Measurements from ENCODE around the gene SRGN.

SRGN gene

GRCh38 chr10:69090685-69091084, 2.8 kb downstream of the SRGN start:
- H3K27ac Mint-ChIP-seq, result peak overlapping the region; percentile 92
- no peaks in the 10 kb centered on the region for H3K27me3 Mint-ChIP-seq
- DNase-seq (no peak), ATAC-seq (replicated peaks) (no peak)
- peaks cover 33 to 67% of the 10 kb centered on the region in 2 donors for H3K4me1 Mint-ChIP-seq
- H3K36me3 Mint-ChIP-seq, result peaks cover 22 to 54% of the 10 kb centered on the region in 2 donors
- H3K4me3 Mint-ChIP-seq, result peak overlapping the region; percentile 78 to 82
- H3K9me3 Mint-ChIP-seq, result no peaks in the 10 kb centered on the region

- Mint-ChIP-seq H3K4me3 (peak overlapping the region; percentile 78 to 82), H3K36me3 (peaks cover 22 to 51% of the 10 kb centered on the region in 2 donors), H3K9me3 (no peaks in the 10 kb centered on the region), H3K4me1 (peaks cover 28 to 66% of the 10 kb centered on the region in 2 donors), H3K27ac (peak overlapping the region; percentile 92), H3K27me3 (no peaks in the 10 kb centered on the region)
- no peak for DNase-seq
- no peak for ATAC-seq (replicated peaks)
Measured at GRCh38 chr10:69091143-69091651, 3.3 kb downstream of the SRGN start.

GRCh38 chr10:69092959-69093850, 5.3 kb downstream of the SRGN start:
- peaks cover 23 to 55% of the 10 kb centered on the region in 2 donors for H3K4me1 Mint-ChIP-seq
- H3K27me3 Mint-ChIP-seq, result no peaks in the 10 kb centered on the region
- peaks cover 28 to 52% of the 10 kb centered on the region in 2 donors for H3K36me3 Mint-ChIP-seq
- ATAC-seq (replicated peaks) (peak; percentile 61 to 67), DNase-seq (peak; percentile 65)
- H3K4me3 Mint-ChIP-seq, result peak overlapping the region in 1 of 2 donors; percentile 26
- H3K9me3 Mint-ChIP-seq, result no peaks in the 10 kb centered on the region
- peak overlapping the region; percentile 60 for H3K27ac Mint-ChIP-seq

DNA sequence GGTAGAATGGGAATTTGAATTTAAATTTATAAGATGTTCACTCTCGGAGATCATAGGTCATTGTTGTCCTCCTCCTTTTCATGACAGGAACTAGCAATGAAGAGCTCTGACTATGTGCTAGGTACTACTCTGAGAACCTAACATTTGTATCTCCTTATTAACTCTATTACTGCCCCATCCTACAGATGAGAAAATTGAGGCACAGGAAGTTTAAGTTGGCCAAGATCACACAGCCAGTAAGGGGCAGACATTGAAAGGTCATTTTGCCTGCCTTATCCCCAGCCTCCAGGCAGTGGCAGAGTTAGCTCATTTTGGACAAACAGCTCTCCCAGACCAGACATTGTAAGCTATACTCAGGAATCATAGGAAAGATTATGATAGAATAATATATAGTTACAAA, 6.0 kb downstream of the SRGN start:
- Mint-ChIP-seq H3K9me3 (no peaks in the 10 kb centered on the region), H3K36me3 (peaks cover 26 to 51% of the 10 kb centered on the region in 2 donors), H3K27ac (no peak overlapping the region), H3K27me3 (no peaks in the 10 kb centered on the region), H3K4me1 (peaks cover 22 to 57% of the 10 kb centered on the region in 2 donors), H3K4me3 (no peak overlapping the region)
- no peak for DNase-seq
- no peak for ATAC-seq (replicated peaks)

- no peak overlapping the region for H3K27ac Mint-ChIP-seq
- ATAC-seq (replicated peaks) (peak in 1 of 2 donors; percentile 95), DNase-seq (no peak)
- peaks cover 10 to 46% of the 10 kb centered on the region in 2 donors for H3K4me1 Mint-ChIP-seq
- H3K4me3 Mint-ChIP-seq, result no peak overlapping the region
- H3K9me3 Mint-ChIP-seq, result no peaks in the 10 kb centered on the region
- peaks cover 19 to 48% of the 10 kb centered on the region in 2 donors for H3K36me3 Mint-ChIP-seq
- H3K27me3 Mint-ChIP-seq, result no peaks in the 10 kb centered on the region
Measured at GRCh38 chr10:69096045-69096444, 8.1 kb downstream of the SRGN start.

GRCh38 chr10:69097729-69098128, 9.8 kb downstream of the SRGN start:
- Mint-ChIP-seq H3K4me1 (peaks cover 17 to 49% of the 10 kb centered on the region in 2 donors), H3K9me3 (no peaks in the 10 kb centered on the region), H3K27me3 (no peaks in the 10 kb centered on the region), H3K36me3 (peaks cover 32 to 59% of the 10 kb centered on the region in 2 donors), H3K4me3 (no peak overlapping the region), H3K27ac (no peak overlapping the region)
- ATAC-seq (replicated peaks), result no peak
- DNase-seq, result no peak

GRCh38 chr10:69100136-69100872, 12.4 kb downstream of the SRGN start:
- Mint-ChIP-seq H3K4me1 (peaks cover 15 to 35% of the 10 kb centered on the region in 2 donors), H3K27ac (peak overlapping the region; percentile 14), H3K36me3 (peaks cover 41 to 61% of the 10 kb centered on the region in 2 donors), H3K4me3 (no peak overlapping the region), H3K9me3 (no peaks in the 10 kb centered on the region), H3K27me3 (no peaks in the 10 kb centered on the region)
- DNase-seq (no peak), ATAC-seq (replicated peaks) (no peak)

DNA sequence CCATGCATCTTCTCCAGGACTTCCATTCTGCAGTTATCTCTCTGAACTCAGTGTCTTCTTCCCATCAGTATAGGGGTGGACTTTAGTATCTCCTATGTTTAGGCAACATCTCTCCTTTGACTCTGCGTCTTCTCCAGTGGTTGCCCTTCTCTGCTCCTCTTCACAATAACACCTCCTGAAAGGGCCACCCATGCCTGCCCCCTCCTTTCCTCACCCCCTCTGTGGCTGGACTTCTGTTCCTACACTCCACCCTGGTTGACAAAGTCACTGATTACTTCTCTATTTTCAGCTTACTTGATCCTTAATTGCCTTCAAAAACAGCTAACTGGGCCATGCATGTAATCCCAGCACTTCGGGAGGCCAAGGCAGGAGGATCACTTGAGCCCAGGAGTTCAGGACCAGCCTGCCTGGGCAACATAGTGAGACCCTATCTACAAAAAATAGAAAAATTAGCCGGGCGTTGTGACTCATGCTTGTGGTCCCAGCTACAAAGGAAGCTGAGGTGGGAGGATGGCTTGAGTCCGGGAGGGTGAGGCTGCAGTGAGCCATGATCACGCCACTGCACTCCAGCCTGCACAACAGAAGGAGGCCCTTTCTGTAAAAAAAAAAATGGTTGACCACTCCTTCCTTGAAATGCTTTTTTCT, 13.7 kb downstream of the SRGN start:
- DNase-seq, result no peak
- no peaks in the 10 kb centered on the region for H3K9me3 Mint-ChIP-seq
- no peak for ATAC-seq (replicated peaks)
- no peak overlapping the region for H3K27ac Mint-ChIP-seq
- peaks cover 14 to 27% of the 10 kb centered on the region in 2 donors for H3K4me1 Mint-ChIP-seq
- H3K36me3 Mint-ChIP-seq, result peaks cover 43 to 63% of the 10 kb centered on the region in 2 donors
- H3K4me3 Mint-ChIP-seq, result no peak overlapping the region
- no peaks in the 10 kb centered on the region for H3K27me3 Mint-ChIP-seq

- no peaks in the 10 kb centered on the region for H3K27me3 Mint-ChIP-seq
- no peak overlapping the region for H3K27ac Mint-ChIP-seq
- H3K36me3 Mint-ChIP-seq, result peaks cover 43 to 70% of the 10 kb centered on the region in 2 donors
- H3K4me3 Mint-ChIP-seq, result no peak overlapping the region
- no peak for ATAC-seq (replicated peaks)
- H3K4me1 Mint-ChIP-seq, result peaks cover 14 to 27% of the 10 kb centered on the region in 2 donors
- H3K9me3 Mint-ChIP-seq, result no peaks in the 10 kb centered on the region
- DNase-seq, result no peak
Measured at GRCh38 chr10:69102440-69102839, 14.5 kb downstream of the SRGN start.

GRCh38 chr10:69103784-69104183, 15.9 kb downstream of the SRGN start:
- peaks cover 11 to 21% of the 10 kb centered on the region in 2 donors for H3K4me1 Mint-ChIP-seq
- H3K9me3 Mint-ChIP-seq, result no peaks in the 10 kb centered on the region
- peak overlapping the region; percentile 51 for H3K27ac Mint-ChIP-seq
- no peaks in the 10 kb centered on the region for H3K27me3 Mint-ChIP-seq
- peaks cover 36 to 63% of the 10 kb centered on the region in 2 donors for H3K36me3 Mint-ChIP-seq
- DNase-seq (no peak), ATAC-seq (replicated peaks) (no peak)
- no peak overlapping the region for H3K4me3 Mint-ChIP-seq

DNA sequence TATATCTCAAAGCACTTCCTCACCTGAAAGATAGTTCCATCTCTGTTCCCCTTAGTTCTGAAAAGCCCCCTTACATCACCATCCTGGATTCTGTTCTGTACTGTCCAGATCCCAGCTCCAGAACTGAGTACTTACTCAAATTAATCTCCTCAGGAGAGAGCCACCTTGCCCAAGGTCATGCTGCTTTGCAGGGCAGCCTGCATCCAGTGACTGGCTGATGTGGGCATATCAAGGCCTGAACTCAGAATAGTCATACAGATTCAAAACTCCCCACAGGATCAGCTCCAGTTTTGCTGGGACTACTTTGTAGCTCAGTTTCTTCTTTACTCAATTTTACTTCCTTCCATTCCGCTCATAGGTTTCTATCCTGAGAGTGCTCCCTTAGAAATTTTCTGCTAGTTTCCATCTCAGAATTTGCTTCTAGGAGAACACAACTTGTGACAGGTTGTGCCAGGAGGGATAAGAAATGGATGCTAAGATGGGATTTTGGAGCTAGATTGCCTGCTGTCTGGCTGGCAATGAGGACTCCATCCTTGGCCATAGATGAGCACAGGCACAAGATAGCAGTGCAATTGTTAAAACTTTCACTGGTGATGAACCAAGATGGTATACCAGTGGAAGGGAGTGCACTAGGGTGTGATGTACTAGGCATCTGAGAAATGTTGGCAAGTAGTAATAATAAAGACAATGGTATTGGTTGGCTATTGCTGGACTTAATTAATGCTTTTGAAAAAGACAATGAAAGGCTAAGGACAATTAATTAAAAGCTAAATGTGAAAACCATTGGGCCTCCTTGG, 17.3 kb downstream of the SRGN start:
- peaks cover 31 to 57% of the 10 kb centered on the region in 2 donors for H3K36me3 Mint-ChIP-seq

GRCh38 chr10:69107176-69107490, 19.2 kb downstream of the SRGN start:
- H3K4me3 Mint-ChIP-seq, result no peak overlapping the region
- H3K36me3 Mint-ChIP-seq, result peaks cover 20 to 38% of the 10 kb centered on the region in 2 donors
- H3K27ac Mint-ChIP-seq, result no peak overlapping the region
- H3K9me3 Mint-ChIP-seq, result no peaks in the 10 kb centered on the region
- peaks cover 3 to 5% of the 10 kb centered on the region in 2 donors for H3K4me1 Mint-ChIP-seq
- ATAC-seq (replicated peaks), result peak in 1 of 2 donors; percentile 17
- no peak for DNase-seq
- H3K27me3 Mint-ChIP-seq, result peaks cover 0 to 3% of the 10 kb centered on the region in 2 donors

More for the DNA sequence above, 17.3 kb downstream of the SRGN start:
- Mint-ChIP-seq H3K4me1 (peaks cover 11 to 20% of the 10 kb centered on the region in 2 donors), H3K4me3 (no peak overlapping the region), H3K27ac (no peak overlapping the region), H3K27me3 (no peaks in the 10 kb centered on the region), H3K9me3 (no peaks in the 10 kb centered on the region)
- ATAC-seq (replicated peaks), result no peak
- no peak for DNase-seq

DNA sequence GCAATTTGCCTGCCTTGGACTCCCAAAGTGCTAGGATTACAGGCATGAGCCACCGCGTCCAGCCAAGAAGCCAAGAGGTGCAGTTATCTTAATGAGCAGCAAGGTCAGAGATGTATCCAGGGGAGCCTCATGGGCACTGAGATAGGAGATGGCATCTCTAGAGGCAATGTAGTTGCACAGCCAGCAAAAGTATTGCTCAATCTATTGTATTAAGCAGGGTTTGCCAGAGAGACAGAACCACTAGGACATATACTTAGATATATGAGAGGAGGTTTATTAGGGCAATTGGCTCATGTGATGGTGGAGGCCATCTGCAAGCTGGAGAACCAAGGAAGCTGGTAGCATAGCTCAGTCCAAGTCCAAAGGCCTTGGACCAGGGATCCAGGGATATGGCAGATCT, 19.8 kb downstream of the SRGN start:
- peaks cover 0 to 3% of the 10 kb centered on the region in 2 donors for H3K27me3 Mint-ChIP-seq
- peaks cover 14 to 33% of the 10 kb centered on the region in 2 donors for H3K36me3 Mint-ChIP-seq
- no peaks in the 10 kb centered on the region for H3K9me3 Mint-ChIP-seq
- H3K27ac Mint-ChIP-seq, result peak overlapping the region; percentile 28
- peaks cover 0 to 3% of the 10 kb centered on the region in 2 donors for H3K4me1 Mint-ChIP-seq
- ATAC-seq (replicated peaks), result no peak
- no peak for DNase-seq
- H3K4me3 Mint-ChIP-seq, result no peak overlapping the region
